PC-9 (cell line): Measurements from ENCODE around the gene CKS1B. TPM values are rescaled to one million over a fixed set of nuclear protein-coding genes. Genes with fewer than 3 reads are reported as not detected.
"Not testable (repeated sequence)": the region's sequence is repeated elsewhere in the genome, so short reads cannot be mapped to it uniquely, and the experiment has no call there.

Experiments
- BruUV-seq: library from RNA; stranded (reverse); fragments of 400-500 nt; replicated peaks from 2 replicates; lab custom pipeline; 2021; lab: Mats Ljungman, UMichigan
- CTCF ChIA-PET: fragments of 300-600 bp; sonication (Branson Sonifier 250); formaldehyde crosslinking; loops from one replicate; lab custom pipeline; 2022; ENCODE audit warnings: antibody characterized with exemption; lab: Charles Lee
- POLR2A ChIA-PET: fragments of 300-600 bp; sonication (Branson Sonifier 250); formaldehyde crosslinking; loops from one replicate; lab custom pipeline; 2022; ENCODE audit warnings: antibody characterized with exemption; ENCODE audit not compliant: unreplicated experiment; lab: Charles Lee
- DNase-seq, 2 experiments: peaks; one replicate each; pipeline versions ENCODE4 v3.0.0 to v3.0.0-alpha.2; 2015 to 2022; ENCODE audit warnings: mixed read lengths in 1 of 2
- H2AFZ ChIP-seq: fragments of 200-600 bp; sonication (generic); 2 replicates; pipeline ENCODE4 v1.8.1; 2017; ENCODE audit warnings: antibody characterized with exemption
- H3F3A ChIP-seq: fragments of 200-600 bp; sonication (generic); 2 replicates; pipeline ENCODE4 v1.8.1; 2017; ENCODE audit warnings: antibody characterized with exemption, mild to moderate bottlenecking, low read depth; ENCODE audit not compliant: insufficient read depth
- H3K27ac ChIP-seq: fragments of 200-600 bp; sonication (generic); 2 replicates; pipeline ENCODE4 v1.6.1; 2016; ENCODE audit warnings: mixed run types
- H3K27me3 ChIP-seq: fragments of 200-600 bp; sonication (generic); 2 replicates; pipeline ENCODE4 v1.6.1; 2016; ENCODE audit warnings: low read depth, mixed run types; ENCODE audit not compliant: insufficient read depth
- H3K36me3 ChIP-seq: fragments of 200-600 bp; sonication (generic); 2 replicates; pipeline ENCODE4 v1.6.1; 2016; ENCODE audit warnings: low read depth, mixed run types
- H3K4me1 ChIP-seq: fragments of 200-600 bp; sonication (generic); replicated peaks from 2 replicates; pipeline ENCODE4 v1.6.1; 2016; ENCODE audit warnings: mixed run types; ENCODE audit not compliant: insufficient read depth
- H3K4me2 ChIP-seq: fragments of 200-600 bp; sonication (generic); 2 replicates; pipeline ENCODE4 v1.6.1; 2017; ENCODE audit warnings: mixed run types
- H3K4me3 ChIP-seq: fragments of 200-600 bp; sonication (generic); 2 replicates; pipeline ENCODE4 v1.6.1; 2016; ENCODE audit warnings: mixed run types
- H3K79me2 ChIP-seq: fragments of 200-600 bp; sonication (generic); 2 replicates; pipeline ENCODE4 v1.6.1; 2017; ENCODE audit warnings: low read depth, mixed run types
- H3K9me2 ChIP-seq: fragments of 200-600 bp; sonication (generic); 2 replicates; pipeline ENCODE4 v1.8.1; 2017; ENCODE audit warnings: mild to moderate bottlenecking; ENCODE audit not compliant: insufficient read depth
- H3K9me3 ChIP-seq: fragments of 200-600 bp; sonication (generic); 2 replicates; pipeline ENCODE4 v1.8.1; 2016; ENCODE audit warnings: low read depth; ENCODE audit not compliant: insufficient read depth
- H4K20me1 ChIP-seq: fragments of 200-600 bp; sonication (generic); 2 replicates; pipeline ENCODE4 v1.8.1; 2017; ENCODE audit not compliant: insufficient read depth
- EZH2 ChIP-seq: fragments of 200-600 bp; sonication (generic); IDR thresholded peaks from 2 replicates; pipeline ENCODE4 v1.8.0; 2017; ENCODE audit warnings: antibody characterized with exemption, low read depth
- intact Hi-C: fragments of 100-400 bp; cut with micrococcal nuclease; formaldehyde crosslinking; loops from one replicate; pipeline ENCODE4 v1.10.0; 2022; ENCODE audit not compliant: unreplicated experiment
- total RNA-seq: library from RNA; stranded (reverse); gene quantifications from 2 replicates; pipeline ENCODE4 v1.2.3, GENCODE V29; 2021
- TF ChIP-seq, protein P1 (sequence below): fragments of 200-600 bp; sonication (generic); conservative IDR thresholded peaks from 2 replicates; pipeline ENCODE4 v1.6.1; 2017; ENCODE audit warnings: mixed run types, antibody characterized with exemption, mild to moderate bottlenecking, moderate library complexity

The CKS1B gene
- total RNA-seq, 1 experiment from 2014 or later, result 236 TPM

DNA sequence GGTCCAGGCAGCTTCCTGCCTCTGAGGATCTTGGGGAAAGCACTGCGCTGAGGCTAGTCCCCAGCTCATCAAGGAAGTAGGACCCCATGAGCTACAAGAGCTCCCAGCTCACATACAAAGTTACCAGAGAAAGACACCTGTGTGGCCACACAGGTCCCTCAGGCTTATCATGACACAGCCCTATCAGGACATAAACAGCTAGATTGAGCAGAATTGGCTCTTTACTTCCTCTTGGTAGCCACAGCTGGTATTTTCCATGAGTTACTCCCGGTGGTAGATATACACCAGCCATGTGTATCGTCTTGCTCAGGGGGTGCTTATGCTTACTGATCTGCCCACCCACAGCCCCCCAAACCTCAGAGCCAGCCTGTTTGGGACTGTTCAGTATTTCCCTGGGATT lies 20.1 kb downstream of the CKS1B start:
- H3K4me1 ChIP-seq, result peaks cover 21% of the 10 kb centered on the region; the same call in 1 of the 2 replicates
- intact Hi-C loops, result no loop called here
- H3K9me3 ChIP-seq, result no peaks in the 10 kb centered on the region
- no peak overlapping the region for H3K4me3 ChIP-seq
- DNase-seq, result no peak
- no peaks in the 10 kb centered on the region for H3K27me3 ChIP-seq
- H2AFZ ChIP-seq, result no peak overlapping the region
- H3F3A ChIP-seq, result peaks cover 46% of the 10 kb centered on the region
- ChIA-PET CTCF (interaction anchor here (0.6 to 0.7 kb wide), 3 partner anchors 18 to 25 kb away, joined by 3 to 6 read pairs (median 4); no protein-coding TSS in a partner anchor), POLR2A (interaction anchor here (0.5 to 1.1 kb wide), 5 partner anchors 8 to 88 kb away, joined by 3 to 14 read pairs (median 5); partner anchors contain the start of gene FLAD1)
- H3K27ac ChIP-seq, result peak overlapping the region; percentile 30
- TF ChIP-seq, protein P1, sequence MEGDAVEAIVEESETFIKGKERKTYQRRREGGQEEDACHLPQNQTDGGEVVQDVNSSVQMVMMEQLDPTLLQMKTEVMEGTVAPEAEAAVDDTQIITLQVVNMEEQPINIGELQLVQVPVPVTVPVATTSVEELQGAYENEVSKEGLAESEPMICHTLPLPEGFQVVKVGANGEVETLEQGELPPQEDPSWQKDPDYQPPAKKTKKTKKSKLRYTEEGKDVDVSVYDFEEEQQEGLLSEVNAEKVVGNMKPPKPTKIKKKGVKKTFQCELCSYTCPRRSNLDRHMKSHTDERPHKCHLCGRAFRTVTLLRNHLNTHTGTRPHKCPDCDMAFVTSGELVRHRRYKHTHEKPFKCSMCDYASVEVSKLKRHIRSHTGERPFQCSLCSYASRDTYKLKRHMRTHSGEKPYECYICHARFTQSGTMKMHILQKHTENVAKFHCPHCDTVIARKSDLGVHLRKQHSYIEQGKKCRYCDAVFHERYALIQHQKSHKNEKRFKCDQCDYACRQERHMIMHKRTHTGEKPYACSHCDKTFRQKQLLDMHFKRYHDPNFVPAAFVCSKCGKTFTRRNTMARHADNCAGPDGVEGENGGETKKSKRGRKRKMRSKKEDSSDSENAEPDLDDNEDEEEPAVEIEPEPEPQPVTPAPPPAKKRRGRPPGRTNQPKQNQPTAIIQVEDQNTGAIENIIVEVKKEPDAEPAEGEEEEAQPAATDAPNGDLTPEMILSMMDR, result no peak
- TF ChIP-seq EZH2, result no peak
- no peaks in the 10 kb centered on the region for H3K9me2 ChIP-seq
- H3K36me3 ChIP-seq, result no peaks in the 10 kb centered on the region
- peaks cover under 1% of the 10 kb centered on the region; the same call in 1 of the 2 replicates for H3K79me2 ChIP-seq
- no peaks in the 10 kb centered on the region for H4K20me1 ChIP-seq
- BruUV-seq, result TSS peak; percentile 8
- no peak overlapping the region for H3K4me2 ChIP-seq

DNA sequence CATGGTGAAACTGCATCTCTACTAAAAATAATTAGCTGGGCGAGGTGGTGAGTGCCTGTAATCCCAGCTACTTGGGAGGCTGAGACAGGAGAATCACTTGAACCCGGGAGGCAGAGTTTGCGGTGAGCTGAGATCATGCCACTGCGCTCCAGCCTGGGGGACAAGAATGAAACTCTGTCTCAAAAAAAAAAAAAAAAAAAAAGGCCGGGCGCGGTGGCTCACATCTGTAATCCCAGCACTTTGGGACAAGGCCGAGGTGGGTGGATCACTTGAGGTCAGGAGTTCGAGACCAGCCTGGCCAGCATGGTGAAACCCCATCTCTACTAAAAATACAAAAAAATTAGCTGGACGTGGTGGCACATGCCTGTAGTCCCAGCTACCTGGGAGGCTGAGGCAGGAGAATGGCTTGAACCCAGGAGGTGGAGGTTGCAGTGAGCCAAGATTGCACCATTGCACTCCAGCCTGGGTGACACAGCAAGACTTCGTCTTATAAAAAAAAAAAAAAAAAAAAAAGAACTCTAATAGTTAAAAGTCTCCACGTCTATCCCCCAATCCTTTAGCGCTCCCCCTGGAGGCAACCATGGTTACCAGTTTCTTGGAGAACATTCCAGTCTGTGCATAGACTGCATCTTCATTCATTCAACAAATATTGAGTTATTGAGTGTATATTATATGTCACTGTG lies 21.0 kb downstream of the CKS1B start:
- H3K9me3 ChIP-seq, H3K79me2 ChIP-seq, H3K36me3 ChIP-seq, intact Hi-C loops, H2AFZ ChIP-seq, BruUV-seq, H3K4me3 ChIP-seq, H3K27me3 ChIP-seq, H4K20me1 ChIP-seq, H3K4me2 ChIP-seq, H3K9me2 ChIP-seq: not testable (repeated sequence)
- Histone ChIP-seq H3K27ac (peak overlapping the region; percentile 30; the same call in 1 of the 2 replicates), H3F3A (peaks cover 46% of the 10 kb centered on the region), H3K4me1 (peaks cover 28% of the 10 kb centered on the region)
- peak; percentile 60 to 77 for DNase-seq
- CTCF ChIA-PET, result interaction anchor here (0.6 to 0.7 kb wide), 3 partner anchors 19 to 87 kb away, joined by 4 to 7 read pairs (median 6); no protein-coding TSS in a partner anchor
- TF ChIP-seq, protein P1, result peak; percentile 48; the same call in 1 of the 2 replicates
- POLR2A ChIA-PET, result interaction anchor here (0.7 kb wide), 2 partner anchors 16 to 22 kb away, joined by 3 to 8 read pairs; no protein-coding TSS in a partner anchor

DNA sequence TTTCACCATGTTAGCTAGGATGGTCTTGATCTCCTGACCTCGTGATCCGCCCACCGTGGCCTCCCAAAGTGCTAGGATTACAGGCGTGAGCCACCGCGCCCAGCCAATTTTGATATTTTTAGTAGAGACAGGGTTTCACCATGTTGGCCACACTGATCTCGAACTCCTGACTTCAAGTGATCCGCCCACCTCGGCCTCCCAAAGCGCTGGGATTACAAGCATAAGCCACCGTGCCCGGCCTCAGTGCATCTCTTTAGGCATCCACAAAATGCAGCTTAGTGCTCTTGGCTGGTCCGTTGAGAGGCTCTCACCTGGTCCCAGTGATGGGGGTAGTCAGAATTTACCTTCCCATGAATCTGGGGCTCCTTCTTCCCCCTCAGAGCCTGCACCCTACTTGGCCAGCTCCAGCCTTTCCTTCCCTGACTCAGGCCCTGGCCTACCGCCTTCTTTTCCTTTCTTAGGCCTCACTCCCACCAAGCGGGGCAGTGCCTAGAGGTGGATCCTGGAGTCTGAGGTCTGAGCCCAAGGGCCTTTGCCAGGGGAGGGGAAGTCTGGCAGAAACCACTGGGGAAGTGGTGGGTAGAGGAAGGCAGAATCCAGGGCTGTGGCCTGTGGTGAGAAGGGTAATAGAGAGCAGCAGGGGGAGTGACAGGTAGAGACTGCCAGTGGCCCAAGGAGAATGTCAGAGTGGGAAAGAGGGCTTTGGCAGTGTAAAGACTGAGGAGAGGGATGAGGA lies 22.7 kb downstream of the CKS1B start:
- no peaks in the 10 kb centered on the region for H3K9me3 ChIP-seq
- TF ChIP-seq EZH2, result no peak
- TF ChIP-seq, protein P1, result no peak
- H4K20me1 ChIP-seq, result no peaks in the 10 kb centered on the region
- H2AFZ ChIP-seq, result no peak overlapping the region
- H3K9me2 ChIP-seq, result no peaks in the 10 kb centered on the region
- H3F3A ChIP-seq, result peaks cover 49% of the 10 kb centered on the region
- no TSS peak for BruUV-seq
- peaks cover 7% of the 10 kb centered on the region; the same call in 1 of the 2 replicates for H3K79me2 ChIP-seq
- H3K27me3 ChIP-seq, result no peaks in the 10 kb centered on the region
- H3K27ac ChIP-seq, result no peak overlapping the region
- intact Hi-C loops, result no loop called here
- H3K36me3 ChIP-seq, result no peaks in the 10 kb centered on the region
- POLR2A ChIA-PET, result interaction anchor here (0.6 to 0.7 kb wide), 2 partner anchors 25 to 66 kb away, joined by 6 read pairs; partner anchors contain the start of gene EFNA4
- no peak overlapping the region for H3K4me2 ChIP-seq
- DNase-seq, result no peak
- H3K4me1 ChIP-seq, result peaks cover 28% of the 10 kb centered on the region
- CTCF ChIA-PET, result interaction anchor here (0.7 kb wide), 1 partner anchor 10 kb away, joined by 7 read pairs; no protein-coding TSS in a partner anchor
- no peak overlapping the region for H3K4me3 ChIP-seq
